Mesodermal cell (in vitro differentiated cells): Measurements from ENCODE around the gene OPA1.

ENCODE experiments used
- H3K27ac ChIP-seq: 2 replicates; pipeline ENCODE4 v1.7.0; 2013; ENCODE audit warnings: mild to moderate bottlenecking, low read depth, low read length, moderate library complexity; ENCODE audit not compliant: severe bottlenecking
- H3K36me3 ChIP-seq: 2 replicates; pipeline ENCODE4 v1.7.1; 2013; ENCODE audit warnings: mild to moderate bottlenecking, low read length, moderate library complexity; ENCODE audit not compliant: control insufficient read depth, insufficient read depth
- H3K4me1 ChIP-seq: one replicate; pipeline ENCODE4 v1.7.1; 2013; ENCODE audit warnings: mild to moderate bottlenecking, low read length; ENCODE audit not compliant: insufficient read depth, control insufficient read depth, poor library complexity, severe bottlenecking
- H3K4me3 ChIP-seq: 2 replicates; pipeline ENCODE4 v1.7.0; 2013; ENCODE audit warnings: low read length, control low read depth, mild to moderate bottlenecking; ENCODE audit not compliant: insufficient read depth, poor library complexity, severe bottlenecking; ENCODE audit errors: extremely low read depth
- H3K9me3 ChIP-seq: 2 replicates; pipeline ENCODE4 v1.7.1; 2013; ENCODE audit warnings: mild to moderate bottlenecking, low read length, moderate library complexity; ENCODE audit not compliant: control insufficient read depth
- WGBS, 2 experiments: methylation state at CpG; one replicate each; pipeline ENCODE4 v1.1.5; 2013; ENCODE audit warnings: missing lambda C conversion rate in 2 of 2; ENCODE audit not compliant: insufficient coverage in 2 of 2; 5-methylcytosine and 5-hydroxymethylcytosine counted together

OPA1 gene

DNA sequence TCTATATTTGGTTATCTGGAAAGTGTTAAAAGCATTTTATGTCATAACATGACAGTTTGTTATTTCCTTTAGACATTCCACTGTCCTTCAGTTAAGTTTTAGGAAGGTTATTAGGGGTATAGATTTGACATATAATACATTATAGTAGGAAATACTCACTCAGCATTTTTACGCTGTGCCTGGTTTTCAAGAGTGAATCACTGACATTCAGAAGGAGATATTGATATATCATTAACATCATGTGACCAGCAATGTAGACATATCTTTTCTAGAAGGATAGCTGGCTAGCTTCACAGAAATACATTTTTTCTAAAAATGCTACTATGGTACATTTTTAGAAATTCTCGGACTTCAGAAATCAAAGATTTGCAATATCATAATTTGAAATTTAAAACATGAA, 57.6 kb downstream of the OPA1 start:
- no CpG with 5 or more reads among the region's 2 CpGs for WGBS, 2 experiments
- no peaks in the 10 kb centered on the region for H3K4me1 ChIP-seq
- peaks cover 47% of the 10 kb centered on the region for H3K36me3 ChIP-seq
- H3K27ac ChIP-seq, result no peak overlapping the region
- H3K4me3 ChIP-seq, result no peak overlapping the region
- no peaks in the 10 kb centered on the region for H3K9me3 ChIP-seq

DNA sequence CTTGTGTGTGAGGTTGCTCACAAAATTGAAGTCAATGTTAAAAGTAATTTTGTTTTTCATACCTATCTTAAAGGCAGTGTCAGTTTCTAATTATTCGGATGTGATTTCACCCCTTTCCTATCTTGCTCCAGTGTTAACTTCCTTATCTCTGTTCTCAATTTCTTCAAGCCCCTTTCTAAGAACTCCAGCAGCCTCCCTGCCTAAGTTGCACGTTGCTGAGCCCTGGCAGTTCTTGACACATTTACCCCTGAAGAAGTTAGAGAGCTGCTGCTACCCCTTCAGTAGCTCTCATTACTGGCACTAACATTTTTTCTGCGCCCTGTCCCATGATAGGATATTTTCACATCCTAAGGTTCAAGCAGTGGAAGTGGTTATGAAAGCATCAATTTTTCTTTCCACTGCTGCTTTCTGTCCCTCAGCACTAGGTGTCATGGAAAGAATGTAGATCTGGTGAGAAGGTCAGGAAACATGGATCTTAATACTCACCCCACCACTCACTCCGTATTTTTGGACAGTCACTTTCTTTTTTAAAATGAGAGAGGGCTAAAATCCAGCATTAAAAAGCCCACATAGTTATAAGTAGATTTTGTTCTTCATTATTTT, 62.9 kb downstream of the OPA1 start:
- WGBS, 2 experiments, result 51 to 79% methylated on average over 2 of the region's 4 CpGs

DNA sequence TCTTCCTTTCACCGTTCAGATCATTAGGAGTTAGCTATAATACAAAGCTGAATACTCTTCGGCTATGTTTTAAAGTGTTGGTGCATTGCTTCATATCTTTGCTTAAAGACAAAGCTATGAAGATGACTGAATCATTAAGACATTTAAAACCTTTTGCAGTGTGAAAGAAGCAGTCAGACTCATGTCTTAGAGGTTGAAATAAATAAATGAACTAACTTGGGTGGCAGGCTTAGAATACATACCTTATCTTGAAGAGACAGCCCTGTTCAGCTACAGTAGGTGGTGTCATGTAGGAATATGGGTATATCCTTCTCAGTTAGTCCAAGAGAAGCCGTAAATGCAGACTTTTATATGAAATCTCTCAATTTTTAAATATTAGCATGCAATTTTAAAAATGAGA, 63.4 kb downstream of the OPA1 start:
- Histone ChIP-seq H3K4me1 (no peaks in the 10 kb centered on the region), H3K36me3 (peaks cover 47% of the 10 kb centered on the region), H3K4me3 (no peak overlapping the region), H3K9me3 (no peaks in the 10 kb centered on the region), H3K27ac (no peak overlapping the region)
- no CpG with 5 or more reads among the region's 3 CpGs for WGBS, 2 experiments

More for the DNA sequence above, 62.9 kb downstream of the OPA1 start:
- H3K27ac ChIP-seq, result no peak overlapping the region
- no peaks in the 10 kb centered on the region for H3K4me1 ChIP-seq
- peaks cover 44% of the 10 kb centered on the region for H3K36me3 ChIP-seq
- H3K4me3 ChIP-seq, result no peak overlapping the region
- no peaks in the 10 kb centered on the region for H3K9me3 ChIP-seq

DNA sequence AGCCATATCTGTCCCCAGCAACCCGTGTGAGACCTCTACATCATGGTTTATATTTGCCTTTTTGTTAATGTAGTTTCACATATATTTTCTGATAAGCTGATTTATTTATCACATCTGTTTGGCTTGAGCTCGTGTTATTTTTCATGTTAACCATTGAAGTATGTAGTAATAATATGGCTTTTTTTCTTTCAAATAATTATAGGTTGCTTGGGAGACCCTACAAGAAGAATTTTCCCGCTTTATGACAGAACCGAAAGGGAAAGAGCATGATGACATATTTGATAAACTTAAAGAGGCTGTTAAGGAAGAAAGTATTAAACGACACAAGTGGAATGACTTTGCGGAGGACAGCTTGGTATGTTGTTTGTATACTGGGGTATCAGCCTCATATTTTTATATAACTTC, 63.9 kb downstream of the OPA1 start:
- no peaks in the 10 kb centered on the region for H3K9me3 ChIP-seq
- no peak overlapping the region for H3K4me3 ChIP-seq
- 90% methylated on average over 2 of the region's 6 CpGs; no CpG with 5 or more reads in 1 of the 2 experiments for WGBS, 2 experiments
- no peaks in the 10 kb centered on the region for H3K4me1 ChIP-seq
- no peak overlapping the region for H3K27ac ChIP-seq
- peaks cover 49% of the 10 kb centered on the region for H3K36me3 ChIP-seq

DNA sequence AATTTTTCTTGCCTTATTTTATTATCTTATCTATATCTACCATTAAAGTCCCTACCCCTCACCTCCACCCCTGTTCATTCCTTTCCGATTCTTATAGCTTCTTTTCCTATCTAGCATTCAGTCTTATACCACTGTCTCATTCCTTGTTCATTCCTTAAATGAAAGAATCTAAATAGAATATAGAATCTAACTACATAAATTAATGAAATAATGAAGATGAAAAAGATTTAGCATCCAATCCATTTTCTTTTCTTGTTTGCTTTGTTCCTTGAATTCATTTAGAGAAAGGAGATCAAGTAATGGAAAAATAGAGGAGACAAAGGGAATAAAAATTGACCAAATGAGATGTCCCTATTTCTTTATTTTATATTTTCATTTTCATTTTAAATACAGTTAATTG, 67.2 kb downstream of the OPA1 start:
- H3K9me3 ChIP-seq, result no peaks in the 10 kb centered on the region
- no peak overlapping the region for H3K4me3 ChIP-seq
- no CpG with 5 or more reads among the region's 1 CpG for WGBS, 2 experiments
- H3K27ac ChIP-seq, result no peak overlapping the region
- peaks cover 49% of the 10 kb centered on the region for H3K36me3 ChIP-seq
- H3K4me1 ChIP-seq, result no peaks in the 10 kb centered on the region

DNA sequence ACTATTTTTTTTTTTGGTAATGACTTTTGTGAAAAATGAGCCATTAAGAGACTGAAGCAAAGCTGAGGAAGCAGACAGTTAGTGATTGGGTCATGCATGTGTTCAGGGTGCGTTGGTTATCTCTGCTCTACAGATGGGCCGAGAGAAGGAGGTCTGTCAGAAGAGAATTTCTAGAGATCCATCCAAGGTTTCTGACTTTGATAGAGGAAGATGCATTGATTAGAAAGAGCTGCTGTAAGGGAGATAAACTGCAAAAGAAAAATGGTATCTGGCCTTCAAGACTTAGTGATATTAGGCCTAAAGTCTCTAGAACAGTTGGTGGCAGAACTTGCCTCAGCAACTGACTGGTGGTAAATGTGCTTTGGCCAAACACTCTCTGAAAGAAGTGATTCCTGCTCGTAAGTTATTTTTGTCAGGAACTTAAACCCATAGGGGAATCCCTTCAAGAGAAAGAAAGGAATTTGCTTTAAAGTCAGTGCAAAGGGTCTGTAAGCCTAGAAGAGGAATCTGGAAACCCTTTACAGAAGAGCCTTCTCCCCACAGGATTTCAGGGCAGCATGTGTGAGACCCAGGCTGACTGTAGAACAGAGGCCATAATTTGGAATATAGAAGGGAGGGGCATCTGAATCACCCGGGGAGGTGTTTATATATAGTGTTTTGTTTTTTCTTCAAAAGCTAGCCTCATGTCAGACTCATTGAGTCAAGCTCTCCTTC, 67.8 kb downstream of the OPA1 start:
- Histone ChIP-seq H3K36me3 (peaks cover 47% of the 10 kb centered on the region), H3K9me3 (no peaks in the 10 kb centered on the region)
- WGBS, 2 experiments, result 84 to 100% methylated on average over 3 to 4 of the region's 4 CpGs

DNA sequence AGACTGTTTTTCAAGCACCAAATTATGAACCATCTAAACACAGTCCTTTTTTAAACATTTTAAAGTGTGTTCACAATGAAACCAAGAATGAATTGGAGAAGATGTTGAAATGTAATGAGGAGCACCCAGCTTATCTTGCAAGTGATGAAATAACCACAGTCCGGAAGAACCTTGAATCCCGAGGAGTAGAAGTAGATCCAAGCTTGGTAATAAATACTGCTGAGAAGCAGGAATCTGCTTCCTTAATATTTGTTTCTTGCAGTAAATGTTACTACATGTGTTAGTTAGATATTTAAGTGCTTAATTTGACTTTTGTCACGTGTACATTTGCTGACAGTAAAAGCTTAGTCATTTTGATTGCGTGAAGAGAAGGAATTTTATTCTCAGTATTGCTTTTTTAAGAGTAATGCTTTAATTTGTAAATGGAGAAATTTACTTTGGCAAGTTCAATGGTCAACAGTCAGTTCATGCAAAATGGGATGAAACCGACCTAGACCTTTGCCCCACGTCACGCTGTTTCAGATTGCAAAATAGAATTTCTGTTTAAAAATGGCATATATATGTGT, 69.8 kb downstream of the OPA1 start:
- Histone ChIP-seq H3K4me3 (no peak overlapping the region), H3K4me1 (no peaks in the 10 kb centered on the region), H3K27ac (no peak overlapping the region), H3K9me3 (no peaks in the 10 kb centered on the region), H3K36me3 (peaks cover 45% of the 10 kb centered on the region)
- WGBS, 2 experiments, result 90 to 98% methylated on average over 6 to 7 of the region's 7 CpGs

More for the DNA sequence above, 67.8 kb downstream of the OPA1 start:
- Histone ChIP-seq H3K4me3 (no peak overlapping the region), H3K4me1 (no peaks in the 10 kb centered on the region), H3K27ac (no peak overlapping the region)

DNA sequence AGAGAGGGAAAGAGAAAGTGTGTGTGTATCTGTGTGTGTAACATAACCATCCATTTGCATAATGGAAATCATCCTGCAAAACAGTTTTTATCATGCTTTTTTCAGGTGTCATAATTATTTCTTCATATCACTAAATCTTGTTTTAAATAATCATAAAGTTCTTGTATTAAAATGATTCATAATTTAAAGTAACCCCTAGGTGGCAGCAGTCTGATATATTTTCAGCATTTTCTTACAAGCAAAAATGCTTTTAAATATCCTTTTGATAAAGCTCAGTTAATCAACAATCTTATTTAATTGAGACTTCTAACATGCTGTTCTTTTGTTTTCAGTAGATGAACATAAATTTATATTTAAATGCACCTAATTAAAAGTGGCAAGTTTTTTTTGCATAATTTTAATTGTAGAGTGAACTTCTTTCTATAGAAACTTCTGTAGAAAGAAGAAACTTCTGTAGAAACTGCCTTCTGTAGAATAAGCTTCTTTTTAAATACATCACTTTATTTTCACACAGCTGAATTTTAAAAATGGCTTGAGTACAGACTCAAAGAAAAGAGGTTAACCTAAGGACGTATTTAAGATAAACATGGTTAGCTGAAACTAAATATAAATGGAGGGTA, 72.5 kb downstream of the OPA1 start:
- WGBS, 2 experiments, result no CpG with 5 or more reads among the region's 1 CpG
- Histone ChIP-seq H3K9me3 (no peaks in the 10 kb centered on the region), H3K4me1 (no peaks in the 10 kb centered on the region), H3K27ac (no peak overlapping the region), H3K36me3 (peaks cover 61% of the 10 kb centered on the region), H3K4me3 (no peak overlapping the region)

DNA sequence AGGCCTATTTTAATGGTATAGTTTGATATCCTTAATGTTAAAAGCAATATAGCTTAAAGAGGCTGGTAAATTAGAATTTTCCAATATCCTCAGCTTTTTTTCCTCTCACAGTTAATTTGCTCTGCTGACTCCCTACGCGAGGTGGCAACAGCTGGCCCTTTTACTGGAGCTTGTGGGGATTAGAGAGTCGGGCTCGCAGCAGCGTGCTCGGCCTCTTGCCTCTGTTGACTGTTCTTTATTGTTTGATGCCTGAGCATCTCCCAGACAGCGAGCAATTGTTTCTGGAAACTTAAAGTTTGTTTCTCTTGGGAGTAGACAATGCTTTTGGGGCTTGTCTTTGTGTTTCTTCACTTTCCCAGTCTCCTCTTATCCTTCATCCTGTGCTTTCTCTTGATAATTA, 80.8 kb downstream of the OPA1 start:
- Histone ChIP-seq H3K27ac (no peak overlapping the region), H3K9me3 (no peaks in the 10 kb centered on the region), H3K4me1 (no peaks in the 10 kb centered on the region), H3K36me3 (peaks cover 36% of the 10 kb centered on the region), H3K4me3 (no peak overlapping the region)
- 79% methylated on average over 5 of the region's 7 CpGs; no CpG with 5 or more reads in 1 of the 2 experiments for WGBS, 2 experiments

DNA sequence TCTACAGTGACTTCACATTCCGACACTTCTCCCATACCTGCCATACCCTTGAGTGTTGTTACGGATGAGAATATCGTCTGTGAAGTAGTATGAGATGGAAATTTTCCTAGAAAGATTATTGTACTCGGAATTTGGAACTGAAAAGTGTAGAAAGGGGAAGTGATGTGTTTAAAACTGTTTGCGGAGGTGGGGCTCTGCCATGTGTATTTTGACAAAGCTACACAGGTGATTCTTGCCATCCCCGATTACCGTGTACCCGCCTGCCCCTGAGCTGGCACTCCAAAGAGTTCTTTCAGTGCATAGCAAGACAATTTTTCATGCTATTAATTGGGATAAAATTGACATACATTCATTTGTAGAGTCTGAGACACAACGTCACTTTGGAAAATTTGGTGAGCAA, 81.7 kb downstream of the OPA1 start:
- WGBS, 2 experiments, result 87 to 97% methylated on average over 6 to 7 of the region's 9 CpGs
- Histone ChIP-seq H3K36me3 (peaks cover 28% of the 10 kb centered on the region), H3K27ac (no peak overlapping the region), H3K9me3 (no peaks in the 10 kb centered on the region), H3K4me3 (no peak overlapping the region), H3K4me1 (no peaks in the 10 kb centered on the region)
